Activated CD4-positive, alpha-beta memory T cell treated with anti-CD3 and anti-CD28 coated beads, Interleukin-2, amount 10 ng/mL, durations not matched to agents 7 days and 5 days (primary cell): ENCODE measurements around the gene CACTIN. TPM values are rescaled to one million over a fixed set of nuclear protein-coding genes. Genes with fewer than 3 reads are reported as not detected.

Experiments used
- CTCF ChIA-PET: fragments of 350-600 bp; sonication (Branson Sonifier 250); formaldehyde crosslinking; loops from one replicate; lab custom pipeline; 2021; ENCODE audit warnings: antibody characterized with exemption, inconsistent platforms; lab: Charles Lee
- POLR2A ChIA-PET: fragments of 350-600 bp; sonication (Branson Sonifier 250); formaldehyde crosslinking; loops from one replicate; lab custom pipeline; 2021; ENCODE audit warnings: antibody characterized with exemption; lab: Charles Lee
- DNase-seq: peaks from one replicate; pipeline ENCODE4 v3.0.0-alpha.2; 2020
- H3K27ac Mint-ChIP-seq: one replicate; pipeline ENCODE4 v1.8.0; 2021; ENCODE audit warnings: mild to moderate bottlenecking, mixed read lengths
- H3K27me3 Mint-ChIP-seq: one replicate; pipeline ENCODE4 v1.8.0; 2021; ENCODE audit warnings: mixed read lengths
- H3K36me3 Mint-ChIP-seq: one replicate; pipeline ENCODE4 v1.8.0; 2021; ENCODE audit warnings: low read depth, mixed read lengths
- H3K4me1 Mint-ChIP-seq: one replicate; pipeline ENCODE4 v1.8.0; 2021; ENCODE audit warnings: mixed read lengths
- H3K4me3 Mint-ChIP-seq: one replicate; pipeline ENCODE4 v1.8.0; 2021; ENCODE audit warnings: mild to moderate bottlenecking, mixed read lengths
- H3K9me3 Mint-ChIP-seq: one replicate; pipeline ENCODE4 v1.8.0; 2021; ENCODE audit warnings: mixed read lengths
- total RNA-seq, 2 experiments: library from RNA; stranded (reverse); gene quantifications; one replicate each; pipeline ENCODE4 v1.2.3, GENCODE V29; 2021

CACTIN gene
- total RNA-seq, 2 experiments from 2014 or later = 20.5 to 21.6 TPM

- ChIA-PET POLR2A (no interaction called here), CTCF (no interaction called here)
- H3K4me1 Mint-ChIP-seq = no peaks in the 10 kb centered on the region
- no peaks in the 10 kb centered on the region for H3K9me3 Mint-ChIP-seq
- no peak for DNase-seq
- peaks cover 16% of the 10 kb centered on the region for H3K36me3 Mint-ChIP-seq
- no peaks in the 10 kb centered on the region for H3K27me3 Mint-ChIP-seq
- H3K27ac Mint-ChIP-seq = no peak overlapping the region
- no peak overlapping the region for H3K4me3 Mint-ChIP-seq
Observed at GRCh38 chr19:3658870-3659745, 32.5 kb upstream of the CACTIN start.

GRCh38 chr19:3658004-3658869 lies 31.6 kb upstream of the CACTIN start:
- H3K4me3 Mint-ChIP-seq = no peak overlapping the region
- no peaks in the 10 kb centered on the region for H3K4me1 Mint-ChIP-seq
- H3K27ac Mint-ChIP-seq = no peak overlapping the region
- H3K27me3 Mint-ChIP-seq = no peaks in the 10 kb centered on the region
- H3K9me3 Mint-ChIP-seq = no peaks in the 10 kb centered on the region
- peaks cover 13% of the 10 kb centered on the region for H3K36me3 Mint-ChIP-seq
- no peak for DNase-seq
- CTCF ChIA-PET = no interaction called here
- POLR2A ChIA-PET = no interaction called here

GRCh38 chr19:3657395-3657769 lies 30.8 kb upstream of the CACTIN start:
- POLR2A ChIA-PET = no interaction called here
- CTCF ChIA-PET = no interaction called here
- Mint-ChIP-seq H3K27me3 (no peaks in the 10 kb centered on the region), H3K36me3 (peaks cover 11% of the 10 kb centered on the region), H3K4me3 (no peak overlapping the region), H3K9me3 (no peaks in the 10 kb centered on the region), H3K27ac (no peak overlapping the region), H3K4me1 (no peaks in the 10 kb centered on the region)
- no peak for DNase-seq

- H3K4me1 Mint-ChIP-seq = no peaks in the 10 kb centered on the region
- no peak for DNase-seq
- H3K9me3 Mint-ChIP-seq = no peaks in the 10 kb centered on the region
- ChIA-PET POLR2A (no interaction called here), CTCF (interaction anchor here (0.7 kb wide), 1 partner anchor 869 kb away, joined by 3 read pairs; no protein-coding TSS in a partner anchor)
- H3K36me3 Mint-ChIP-seq = peaks cover 11% of the 10 kb centered on the region
- H3K27ac Mint-ChIP-seq = no peak overlapping the region
- no peaks in the 10 kb centered on the region for H3K27me3 Mint-ChIP-seq
- no peak overlapping the region for H3K4me3 Mint-ChIP-seq
Observed at GRCh38 chr19:3656747-3657394, 30.3 kb upstream of the CACTIN start.

- H3K4me1 Mint-ChIP-seq = no peaks in the 10 kb centered on the region
- no peaks in the 10 kb centered on the region for H3K27me3 Mint-ChIP-seq
- H3K9me3 Mint-ChIP-seq = no peaks in the 10 kb centered on the region
- ChIA-PET POLR2A (no interaction called here), CTCF (interaction anchor here (0.7 kb wide), 1 partner anchor 869 kb away, joined by 3 read pairs; no protein-coding TSS in a partner anchor)
- DNase-seq = no peak
- no peak overlapping the region for H3K4me3 Mint-ChIP-seq
- no peak overlapping the region for H3K27ac Mint-ChIP-seq
- peaks cover 8% of the 10 kb centered on the region for H3K36me3 Mint-ChIP-seq
Observed at GRCh38 chr19:3656073-3656746, 29.6 kb upstream of the CACTIN start.

GRCh38 chr19:3655402-3656072 lies 28.9 kb upstream of the CACTIN start:
- Mint-ChIP-seq H3K36me3 (peaks cover 5% of the 10 kb centered on the region), H3K4me3 (no peak overlapping the region), H3K27ac (no peak overlapping the region), H3K27me3 (no peaks in the 10 kb centered on the region), H3K9me3 (no peaks in the 10 kb centered on the region), H3K4me1 (no peaks in the 10 kb centered on the region)
- ChIA-PET CTCF (interaction anchor here (0.6 kb wide), 1 partner anchor 48 kb away, joined by 3 read pairs; no protein-coding TSS in a partner anchor), POLR2A (no interaction called here)
- DNase-seq = no peak

- Mint-ChIP-seq H3K27me3 (no peaks in the 10 kb centered on the region), H3K27ac (no peak overlapping the region), H3K4me3 (no peak overlapping the region), H3K4me1 (no peaks in the 10 kb centered on the region), H3K36me3 (peaks cover 4% of the 10 kb centered on the region), H3K9me3 (no peaks in the 10 kb centered on the region)
- ChIA-PET POLR2A (no interaction called here), CTCF (interaction anchor here (0.7 kb wide), 1 partner anchor 13 kb away, joined by 4 read pairs; no protein-coding TSS in a partner anchor)
- no peak for DNase-seq
Observed at GRCh38 chr19:3653865-3654513, 27.4 kb upstream of the CACTIN start.

- ChIA-PET POLR2A (no interaction called here), CTCF (no interaction called here)
- H3K36me3 Mint-ChIP-seq = peaks cover 4% of the 10 kb centered on the region
- no peak for DNase-seq
- no peaks in the 10 kb centered on the region for H3K9me3 Mint-ChIP-seq
- H3K27ac Mint-ChIP-seq = no peak overlapping the region
- no peaks in the 10 kb centered on the region for H3K27me3 Mint-ChIP-seq
- no peak overlapping the region for H3K4me3 Mint-ChIP-seq
- H3K4me1 Mint-ChIP-seq = no peaks in the 10 kb centered on the region
Observed at GRCh38 chr19:3653081-3653795, 26.6 kb upstream of the CACTIN start.

GRCh38 chr19:3652422-3652821 lies 25.8 kb upstream of the CACTIN start:
- ChIA-PET CTCF (no interaction called here), POLR2A (no interaction called here)
- Mint-ChIP-seq H3K36me3 (peaks cover 3% of the 10 kb centered on the region), H3K27ac (no peak overlapping the region), H3K4me3 (no peak overlapping the region), H3K4me1 (no peaks in the 10 kb centered on the region), H3K9me3 (no peaks in the 10 kb centered on the region), H3K27me3 (no peaks in the 10 kb centered on the region)
- DNase-seq = no peak

GRCh38 chr19:3651684-3652083 lies 25.1 kb upstream of the CACTIN start:
- DNase-seq = no peak
- Mint-ChIP-seq H3K4me3 (no peak overlapping the region), H3K27ac (no peak overlapping the region), H3K9me3 (no peaks in the 10 kb centered on the region), H3K27me3 (no peaks in the 10 kb centered on the region), H3K36me3 (no peaks in the 10 kb centered on the region), H3K4me1 (no peaks in the 10 kb centered on the region)
- POLR2A ChIA-PET = no interaction called here
- CTCF ChIA-PET = no interaction called here

GRCh38 chr19:3649888-3650287 lies 23.3 kb upstream of the CACTIN start:
- H3K36me3 Mint-ChIP-seq = no peaks in the 10 kb centered on the region
- H3K4me1 Mint-ChIP-seq = no peaks in the 10 kb centered on the region
- CTCF ChIA-PET = no interaction called here
- no peak overlapping the region for H3K27ac Mint-ChIP-seq
- H3K4me3 Mint-ChIP-seq = no peak overlapping the region
- no peaks in the 10 kb centered on the region for H3K27me3 Mint-ChIP-seq
- no peaks in the 10 kb centered on the region for H3K9me3 Mint-ChIP-seq
- POLR2A ChIA-PET = no interaction called here
- DNase-seq = no peak
